GM18870 (cell line): ENCODE data around the gene PTP4A2.
"Not testable (repeated sequence)": the region's sequence is repeated elsewhere in the genome, so short reads cannot be mapped to it uniquely, and the experiment has no call there.

Experiments
- ATAC-seq: cut with Tn5 transposase; IDR thresholded peaks from one replicate; pipeline ENCODE4 v1.9.1; 2021; ENCODE audit warnings: moderate library complexity; ENCODE audit not compliant: unreplicated experiment

The PTP4A2 gene

DNA sequence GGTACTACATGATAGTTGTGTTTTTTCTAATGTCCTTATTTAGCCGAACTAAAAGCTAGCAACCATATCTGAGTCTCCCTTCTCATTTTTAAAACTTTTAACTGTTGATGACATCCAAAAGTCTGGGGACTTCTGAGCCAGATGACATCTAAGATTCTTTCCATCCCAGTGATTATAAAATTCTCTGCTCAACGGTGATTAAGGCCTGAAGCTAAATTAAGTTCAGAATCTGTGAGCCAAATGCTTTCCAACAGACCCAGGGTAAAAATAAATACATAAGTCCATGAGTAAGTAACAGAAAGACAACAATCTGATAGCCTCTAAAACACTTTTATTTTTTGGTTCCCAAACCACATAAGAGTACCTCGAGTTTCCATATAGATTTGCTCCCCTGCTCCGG, 13.1 kb upstream of the PTP4A2 start:
- no peak for ATAC-seq

DNA sequence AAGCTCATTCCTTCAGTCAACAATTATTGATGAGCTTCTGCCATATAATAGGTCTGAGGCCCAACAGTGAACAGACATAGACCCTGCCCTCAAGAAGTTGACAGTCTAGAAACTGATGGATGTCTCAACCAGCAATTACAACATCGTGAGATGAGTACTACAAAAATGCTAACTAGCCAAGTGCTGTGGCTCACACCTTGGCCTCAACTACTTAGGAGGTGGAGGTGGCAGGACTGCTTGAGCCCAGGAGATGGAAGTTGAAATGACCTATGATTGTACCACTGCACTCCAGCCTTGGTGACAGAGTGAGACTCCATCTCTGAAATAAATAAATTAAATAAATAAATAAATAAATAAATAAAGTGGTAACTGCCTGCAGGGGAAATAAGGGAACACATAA, 11.7 kb upstream of the PTP4A2 start:
- ATAC-seq = no peak

DNA sequence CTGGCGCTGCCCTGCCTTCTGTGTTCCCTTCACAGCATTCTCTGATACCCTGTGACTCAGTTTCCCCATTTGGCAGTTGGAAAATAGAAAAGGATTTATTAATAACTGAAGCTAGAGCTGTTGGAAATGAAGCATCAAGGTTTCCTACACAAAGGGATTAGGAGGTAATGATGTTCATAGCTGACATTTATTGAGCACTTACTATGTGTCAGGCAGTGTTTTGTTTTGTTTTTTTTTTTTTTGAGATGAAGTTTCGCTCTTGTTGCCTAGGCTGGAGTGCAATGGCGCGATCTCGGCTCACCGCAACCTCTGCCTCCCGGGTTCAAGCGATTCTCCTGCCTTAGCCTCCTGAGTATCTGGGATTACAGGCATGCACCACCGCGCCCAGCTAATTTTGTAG, 7.5 kb upstream of the PTP4A2 start:
- not testable (repeated sequence) for ATAC-seq

DNA sequence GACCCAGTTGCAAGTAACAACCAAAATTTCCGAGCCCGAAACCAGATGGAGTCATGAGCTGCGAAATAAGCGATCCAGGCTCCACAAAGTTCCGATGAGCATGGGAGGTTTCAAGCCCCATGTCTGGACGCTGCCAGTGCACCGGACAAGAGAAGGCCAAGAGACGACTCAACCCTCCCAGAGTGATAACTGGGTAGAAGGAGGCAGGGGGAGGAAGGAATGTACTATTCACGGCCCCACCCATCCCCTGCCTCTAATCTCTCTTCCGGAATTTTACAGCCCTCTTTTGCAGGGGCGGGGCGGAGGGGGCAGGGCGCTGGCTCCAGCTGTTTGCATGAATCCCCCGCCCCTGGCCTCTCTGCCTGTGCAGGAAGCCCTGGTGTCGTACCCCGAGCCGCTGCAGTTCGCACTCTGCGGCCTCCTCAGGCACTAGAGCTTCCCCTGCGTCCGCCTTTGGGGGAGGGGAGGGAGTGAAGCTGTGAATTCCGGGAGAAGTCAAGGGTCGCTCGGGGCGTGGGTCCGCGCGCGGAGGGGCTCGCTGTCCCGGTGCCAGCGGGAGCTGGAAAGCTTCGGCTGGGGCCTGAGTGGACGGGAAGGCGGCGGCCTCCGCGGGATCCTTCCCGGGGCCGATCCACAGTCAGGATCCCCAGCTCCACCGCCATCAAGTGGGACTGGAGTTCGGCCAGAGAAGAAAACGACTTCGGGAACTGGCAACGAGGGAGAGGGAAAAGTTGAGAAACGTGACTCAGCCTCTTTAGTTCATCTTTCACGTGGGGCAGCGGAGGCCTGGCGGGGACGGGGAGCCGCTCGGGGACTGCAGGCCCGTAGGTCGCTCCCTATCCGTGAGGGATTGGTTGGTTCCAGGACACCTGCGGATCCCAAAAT, 6.3 kb upstream of the PTP4A2 start:
- ATAC-seq = no peak

DNA sequence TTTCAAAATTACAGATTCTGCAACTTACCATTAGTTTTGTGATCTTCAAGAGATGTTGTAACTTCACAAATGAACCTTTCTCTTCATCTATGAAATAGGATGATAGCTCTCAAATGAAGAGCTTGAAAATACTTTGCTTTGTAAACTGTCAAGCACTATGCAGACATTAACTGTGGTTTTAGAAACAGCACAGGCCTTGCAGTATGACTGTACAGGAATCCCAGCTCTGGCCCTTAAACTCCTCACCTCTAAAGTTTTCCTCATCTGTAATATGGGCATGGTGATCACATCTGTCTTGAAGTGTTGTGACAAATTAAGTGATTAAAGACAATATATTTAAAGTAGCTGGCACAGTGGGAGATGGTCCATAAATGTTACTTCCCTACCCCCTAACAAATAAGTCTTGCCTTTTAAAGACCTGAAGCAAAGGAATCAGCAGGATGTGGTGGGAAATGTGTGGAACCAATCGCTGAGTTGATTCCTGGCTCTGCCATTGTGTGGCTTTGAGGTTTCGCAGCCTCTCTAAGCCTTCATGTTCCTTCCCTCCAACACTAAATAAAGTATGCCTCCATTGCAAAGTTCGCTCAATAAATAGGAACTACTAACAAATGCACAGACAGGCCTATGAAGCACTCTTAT, 5.5 kb upstream of the PTP4A2 start:
- ATAC-seq = no peak

DNA sequence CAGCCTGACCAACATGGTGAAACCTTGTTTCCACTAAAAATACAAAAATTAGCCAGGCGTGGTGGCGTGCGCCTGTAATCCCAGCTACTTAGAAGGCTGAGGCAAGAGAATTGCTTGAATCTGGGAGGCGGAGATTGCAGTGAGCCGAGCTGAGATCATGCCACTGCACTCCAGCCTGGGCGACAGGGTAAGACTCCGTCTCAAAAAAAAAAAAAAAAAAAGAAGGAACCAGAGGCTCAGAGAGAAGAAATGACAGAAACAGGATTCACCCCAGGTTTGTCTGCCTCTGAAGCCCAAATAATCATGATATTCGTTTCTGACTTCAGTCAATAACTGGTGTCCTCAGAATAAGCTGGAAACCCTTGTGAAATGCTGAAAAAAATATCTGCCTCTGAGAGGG, 3.9 kb upstream of the PTP4A2 start:
- not testable (repeated sequence) for ATAC-seq

DNA sequence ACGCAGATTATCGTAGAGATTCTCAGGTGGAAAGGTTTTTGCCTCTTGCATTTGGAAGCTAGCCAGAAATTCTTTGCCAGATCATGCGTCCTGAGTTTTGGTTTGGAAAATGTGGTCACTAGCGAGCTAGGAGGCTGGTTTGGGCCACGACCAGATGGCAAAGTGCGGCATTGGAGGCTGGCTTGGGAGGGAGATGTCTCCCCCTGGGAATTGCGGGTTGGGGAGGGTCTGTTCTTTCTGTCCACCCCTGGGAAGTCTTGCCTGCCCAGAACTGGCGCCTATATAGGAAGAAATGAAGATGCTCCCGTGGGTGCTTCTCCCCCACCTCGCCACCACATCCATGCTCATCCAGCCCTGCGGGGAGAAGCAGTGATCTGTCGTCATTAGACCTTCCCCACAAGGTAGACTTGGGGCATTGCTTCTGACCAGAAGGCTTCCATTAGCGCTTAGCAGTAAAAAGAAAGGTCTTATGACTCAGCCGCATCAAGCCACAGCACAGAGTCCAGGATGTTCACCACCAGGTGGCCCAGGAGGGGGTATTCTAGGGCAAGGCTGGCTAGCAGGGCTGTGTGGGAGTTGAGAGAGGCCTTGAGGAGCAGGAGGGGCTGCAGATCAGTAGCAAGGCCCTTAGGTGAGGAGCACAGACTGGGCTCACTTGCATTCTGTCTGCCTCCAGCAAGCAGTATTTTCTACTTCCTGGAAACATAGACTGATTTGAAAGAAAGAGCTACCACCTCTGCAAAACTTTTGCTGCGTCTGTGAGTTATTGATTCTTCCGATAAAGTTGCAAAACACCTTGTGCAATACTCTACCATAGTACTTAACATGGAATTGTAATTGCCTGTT, 1.5 kb upstream of the PTP4A2 start:
- ATAC-seq = peak; percentile 28

DNA sequence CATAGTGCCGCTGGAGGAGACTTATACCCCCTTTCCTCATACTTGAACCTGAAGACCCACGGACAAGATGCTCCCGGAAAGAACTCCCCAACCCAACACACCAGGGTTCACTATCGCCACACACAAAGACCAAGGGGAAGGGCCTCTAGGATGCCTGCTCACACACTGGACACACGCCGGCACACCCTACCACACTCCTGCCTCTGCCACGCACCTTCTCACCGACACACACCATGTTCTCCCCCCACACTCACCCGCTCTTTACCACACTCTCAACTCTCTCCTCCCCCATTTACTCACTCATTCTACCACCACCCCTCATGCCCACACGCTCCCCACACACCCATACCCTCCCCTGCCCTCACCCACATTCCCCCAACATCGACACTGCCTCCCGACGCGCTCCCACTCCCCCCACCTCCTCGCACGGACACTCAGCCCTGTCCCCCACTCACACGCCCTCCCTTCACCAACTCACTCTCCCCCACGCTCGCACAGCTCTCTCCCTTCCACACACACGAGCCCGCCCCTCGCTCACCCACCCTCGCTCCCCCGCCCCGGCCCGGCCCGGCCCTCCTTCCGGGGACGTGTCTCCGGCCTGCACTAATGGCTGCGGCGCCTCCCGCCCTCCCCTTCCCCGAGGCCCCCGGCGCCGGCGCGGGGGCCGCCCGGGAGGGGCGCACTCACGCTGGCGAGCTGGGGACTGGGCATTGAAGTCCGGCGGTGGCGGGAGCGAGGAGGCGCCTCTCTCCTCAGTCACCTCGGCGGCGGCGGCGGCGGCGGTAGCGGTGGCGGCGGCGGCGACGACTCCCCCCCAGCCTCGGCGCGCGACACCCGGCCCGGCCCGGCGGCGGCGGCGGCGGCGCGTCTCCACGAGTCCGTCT, 626 bp downstream of the PTP4A2 start:
- no peak for ATAC-seq

DNA sequence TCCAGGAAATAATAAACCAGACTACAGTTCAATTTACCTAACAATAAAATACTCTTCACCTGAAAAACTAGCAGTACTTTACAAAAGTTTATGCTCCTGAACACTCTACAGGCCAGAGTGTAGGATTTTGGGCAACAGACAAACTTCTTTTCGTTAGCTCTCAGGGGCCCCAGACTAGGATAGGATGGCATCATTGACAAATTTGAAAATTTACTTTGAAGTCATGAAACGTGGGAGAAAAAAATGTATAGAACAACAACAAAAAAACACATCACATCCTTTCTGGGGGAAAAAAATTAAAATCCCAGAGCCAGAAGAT, 1.2 kb downstream of the PTP4A2 start:
- no peak for ATAC-seq

DNA sequence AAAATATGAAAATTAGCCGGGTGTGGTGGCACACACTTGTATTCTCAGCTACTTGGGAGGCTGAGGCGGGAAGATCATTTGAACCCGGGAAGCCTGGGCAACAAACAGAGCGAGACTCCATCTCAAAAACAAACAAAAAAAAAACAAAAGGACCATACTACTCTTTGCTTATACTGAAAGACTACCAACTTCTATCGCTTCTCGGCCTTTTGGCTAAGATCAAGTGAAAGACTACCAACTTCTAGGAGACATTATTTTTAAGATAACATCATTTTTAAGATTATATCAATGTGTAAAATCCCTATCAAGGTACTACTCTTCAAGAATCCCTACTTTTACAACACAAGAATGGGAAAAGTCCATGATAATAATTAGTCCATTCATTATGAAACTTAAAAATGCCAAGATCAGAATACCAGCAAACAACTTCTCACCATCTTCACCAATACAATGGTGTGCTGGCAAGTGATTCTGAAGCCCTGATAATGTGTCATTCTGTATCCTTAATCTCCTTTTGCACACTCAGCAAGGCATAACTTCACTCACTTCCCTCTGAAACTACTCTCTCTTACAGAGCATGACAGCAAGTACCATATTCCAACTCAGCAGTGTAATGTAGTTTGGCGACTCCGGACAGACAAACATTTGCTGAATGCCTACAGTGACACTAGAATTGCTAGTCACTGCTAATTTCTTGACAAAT, 1.7 kb downstream of the PTP4A2 start:
- no peak for ATAC-seq

DNA sequence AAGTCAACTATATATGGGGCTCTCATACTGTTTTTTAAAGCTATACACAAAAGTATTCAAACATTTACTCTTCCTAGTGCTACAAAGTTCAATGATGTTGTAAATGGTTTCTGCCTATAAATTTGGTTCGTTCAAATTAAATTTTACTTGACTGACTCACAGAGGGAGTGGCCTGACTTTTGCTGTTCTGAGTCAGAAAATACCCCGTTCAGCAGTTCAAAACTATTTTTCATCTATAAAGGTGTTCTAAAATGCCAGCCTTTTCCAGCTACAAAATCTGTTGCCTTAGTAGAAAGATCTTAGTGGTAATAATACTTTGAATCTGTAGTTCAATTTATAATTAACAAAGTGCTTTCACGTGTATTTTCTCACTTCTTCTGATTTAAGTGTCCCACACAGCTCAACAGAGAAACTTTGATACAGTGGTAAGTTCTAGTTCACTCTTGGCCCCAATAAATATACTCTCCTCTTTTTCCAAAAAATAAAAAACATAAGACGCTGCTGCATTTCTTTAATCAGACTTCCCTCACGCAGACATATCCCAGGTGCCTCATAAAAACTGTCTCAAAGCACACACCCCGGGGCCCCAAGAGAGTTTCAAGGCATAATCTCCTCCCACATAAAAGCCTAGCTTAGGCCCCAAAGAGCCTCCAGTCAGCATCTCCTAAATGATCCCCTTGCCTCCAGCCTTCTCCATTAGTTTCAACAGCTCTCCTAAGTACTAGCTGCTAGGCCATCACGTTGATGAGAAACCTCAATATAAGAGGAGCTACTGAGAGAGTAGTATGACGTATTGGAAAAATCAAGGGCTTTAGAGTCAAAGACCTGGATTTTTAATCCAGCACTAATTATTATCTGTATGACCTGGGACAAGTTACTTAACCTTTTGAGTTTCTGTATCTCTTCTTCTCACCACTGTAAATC, 3.2 kb downstream of the PTP4A2 start:
- no peak for ATAC-seq

DNA sequence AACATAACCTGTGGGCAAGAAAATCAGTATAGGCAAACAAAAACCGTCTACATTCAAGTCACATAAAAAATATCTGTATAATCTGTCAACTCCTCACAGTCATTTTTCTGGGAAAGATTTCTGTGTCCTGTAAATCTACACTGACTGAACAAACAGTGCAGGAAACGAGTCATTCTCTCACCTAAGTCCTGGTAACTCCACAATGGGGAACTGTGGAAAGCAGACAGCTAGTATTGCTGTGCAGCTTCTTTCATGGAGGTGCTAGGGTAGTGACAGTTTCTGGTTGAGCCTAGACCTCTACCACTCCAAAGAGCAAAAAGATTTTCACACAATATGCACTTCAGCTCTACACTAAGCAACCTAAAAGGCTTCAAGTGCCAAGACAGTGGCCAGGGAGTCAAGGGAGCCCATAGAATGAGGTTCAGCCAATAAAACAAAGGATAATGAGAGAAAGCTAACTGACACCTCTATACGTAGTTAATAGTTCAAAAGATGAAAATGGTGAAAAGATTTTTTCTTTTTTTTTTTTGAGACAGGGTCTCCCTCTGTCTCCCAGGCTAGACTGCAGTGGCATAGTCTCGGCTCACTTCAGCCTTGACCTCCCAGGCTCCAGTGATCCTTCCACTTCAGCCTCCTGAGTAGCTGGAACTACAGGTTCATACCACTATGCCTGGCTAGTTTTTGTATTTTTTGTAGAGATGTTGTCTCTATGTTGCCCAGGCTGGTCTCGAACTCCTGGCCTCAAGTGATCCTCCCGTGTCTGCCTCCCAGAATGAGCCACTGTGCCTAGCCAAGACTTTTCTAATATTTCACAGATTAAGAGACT, 5.5 kb downstream of the PTP4A2 start:
- ATAC-seq = no peak

DNA sequence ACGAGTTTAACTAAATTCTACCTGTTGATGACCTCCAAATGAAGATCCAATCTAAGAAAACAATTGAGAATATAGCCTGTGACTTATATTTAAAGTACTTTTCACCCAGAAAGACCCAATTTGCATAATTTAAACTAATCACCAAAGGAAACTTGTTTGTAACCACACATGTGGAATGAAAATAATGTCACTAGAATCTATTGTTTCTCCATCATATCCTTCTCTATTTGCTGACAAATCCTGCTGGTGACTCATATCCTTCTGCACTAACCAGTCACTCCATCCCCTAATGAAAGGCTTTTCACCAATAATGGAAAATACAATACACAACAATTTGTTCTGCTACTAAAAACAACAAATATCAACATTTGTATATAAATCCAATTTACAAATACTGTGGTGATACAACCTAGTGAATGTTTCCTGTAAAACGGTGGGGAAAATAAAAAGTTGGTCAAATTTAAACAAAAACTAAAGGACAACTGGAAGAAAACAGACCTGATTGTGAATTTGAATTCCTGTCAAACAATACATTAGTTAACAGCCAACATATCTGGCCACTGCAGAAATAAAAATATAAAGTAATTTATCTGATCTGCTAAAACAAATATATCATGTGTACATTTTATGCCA, 6.5 kb downstream of the PTP4A2 start:
- no peak for ATAC-seq

DNA sequence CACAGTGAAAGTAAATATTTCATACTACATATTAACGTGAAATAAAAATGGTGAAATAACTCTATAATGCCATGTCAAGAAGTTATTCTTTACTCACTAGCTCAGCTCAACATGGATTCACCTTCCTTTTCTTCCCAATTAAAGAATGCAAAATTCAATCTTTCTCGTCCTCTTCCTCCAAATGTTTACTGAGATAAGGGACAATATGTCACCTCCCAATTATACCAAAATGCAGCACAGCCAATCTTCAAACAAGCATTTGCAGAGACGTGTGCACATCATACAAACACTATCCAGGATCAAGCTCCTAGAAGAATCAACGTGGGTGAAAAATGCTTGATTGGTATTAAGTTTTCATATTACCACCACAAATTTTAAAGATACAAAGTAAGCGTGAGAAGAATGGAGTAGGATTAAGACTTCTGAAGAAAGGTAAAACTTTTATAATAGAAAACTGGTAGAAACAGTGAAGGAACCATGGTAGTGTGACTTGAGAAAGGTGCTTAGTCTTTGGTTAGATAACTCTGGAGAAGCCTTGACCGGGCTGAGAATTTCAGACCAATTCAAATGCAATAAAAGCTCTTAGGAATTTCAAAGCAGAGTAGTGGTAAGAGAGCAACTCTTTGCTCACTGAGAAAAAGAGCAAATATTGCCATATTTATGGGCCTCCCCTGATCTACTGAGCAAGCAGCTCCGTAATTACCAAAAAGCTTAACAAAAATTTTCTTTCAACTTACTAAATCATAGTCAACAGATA, 7.2 kb downstream of the PTP4A2 start:
- ATAC-seq = no peak

DNA sequence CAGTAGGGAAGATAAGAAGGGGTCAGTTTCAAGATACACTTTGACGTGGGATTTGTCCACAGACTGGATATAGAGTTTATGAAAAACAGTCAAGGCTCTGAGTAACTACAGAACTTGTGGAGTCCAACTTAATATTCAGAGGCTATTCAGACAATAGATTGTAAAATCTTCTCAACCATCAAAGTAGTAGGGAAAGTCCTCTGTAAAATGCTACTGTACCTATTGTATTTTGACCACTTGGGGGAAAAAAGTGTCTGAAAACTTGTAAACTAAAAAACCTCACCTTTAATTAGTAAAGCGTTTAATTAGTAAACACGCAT, 10.5 kb downstream of the PTP4A2 start:
- ATAC-seq = no peak

DNA sequence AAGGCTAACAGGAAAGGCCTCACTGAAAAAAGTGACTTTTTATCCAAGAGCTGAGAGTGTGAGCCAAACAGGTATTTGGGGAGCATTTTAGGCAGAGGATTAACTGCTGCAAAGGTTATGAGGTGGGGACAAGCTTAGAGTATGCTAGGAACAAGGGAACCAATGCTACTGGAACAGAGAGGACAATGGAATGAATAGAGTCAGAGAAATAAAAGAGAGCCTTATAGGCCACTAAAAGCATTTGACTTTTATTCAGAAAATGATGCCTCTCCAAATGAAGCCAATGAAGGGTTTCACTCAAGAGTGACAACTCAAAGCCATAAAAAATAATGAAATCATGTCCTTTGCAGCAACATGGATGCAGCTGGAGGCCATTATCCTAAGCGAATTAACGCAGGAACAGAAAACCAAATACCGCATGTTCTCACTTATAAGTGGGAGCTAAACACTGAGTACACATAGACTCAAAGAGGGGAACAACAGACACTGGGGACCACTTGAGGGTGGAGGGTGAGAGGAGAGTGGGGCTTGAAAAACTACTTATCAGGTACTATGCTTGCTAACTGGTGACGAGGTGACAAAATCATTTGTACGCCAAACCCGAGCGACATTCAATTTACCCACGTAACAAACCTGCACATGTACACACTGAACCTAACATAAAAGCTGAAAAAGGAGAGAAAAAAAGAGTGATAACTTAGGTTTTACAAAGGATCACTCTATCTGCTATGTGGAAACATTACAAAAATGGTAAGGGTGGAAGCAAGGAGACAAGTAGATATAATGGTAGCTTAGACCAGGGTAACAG, 11.1 kb downstream of the PTP4A2 start:
- ATAC-seq = no peak
